Parathyroid adenoma (tissue), 2 donors: Measurements from ENCODE around the gene SLC66A3.
A peak's percentile ranks its signal among the peaks of the same experiment; 100 is the strongest.

Experiments
- H2AFZ ChIP-seq: fragments of 300-600 bp; sonication (generic); one replicate; pipeline ENCODE4 v1.7.0; 2017; ENCODE audit warnings: antibody characterized with exemption, mild to moderate bottlenecking
- H3K27ac ChIP-seq: fragments of 300-600 bp; sonication (generic); one replicate; pipeline ENCODE4 v1.7.0; 2017
- H3K27me3 ChIP-seq: fragments of 300-600 bp; sonication (generic); one replicate; pipeline ENCODE4 v1.7.0; 2017; ENCODE audit warnings: low read length; ENCODE audit not compliant: control insufficient read depth, insufficient read depth
- H3K36me3 ChIP-seq: fragments of 300-600 bp; sonication (generic); one replicate; pipeline ENCODE4 v1.7.0; 2017; ENCODE audit warnings: low read length; ENCODE audit not compliant: control insufficient read depth, insufficient read depth
- H3K4me1 ChIP-seq: fragments of 300-600 bp; sonication (generic); one replicate; pipeline ENCODE4 v1.7.0; 2017; ENCODE audit warnings: control low read depth
- H3K4me2 ChIP-seq: fragments of 300-600 bp; sonication (generic); one replicate; pipeline ENCODE4 v1.7.0; 2017; ENCODE audit warnings: low read length
- H3K4me3 ChIP-seq: fragments of 300-600 bp; sonication (generic); one replicate; pipeline ENCODE4 v1.7.0; 2017; ENCODE audit warnings: low read depth, low read length
- H3K79me2 ChIP-seq: fragments of 300-600 bp; sonication (generic); one replicate; pipeline ENCODE4 v1.7.0; 2017; ENCODE audit warnings: control low read depth
- H3K9ac ChIP-seq: fragments of 300-600 bp; sonication (generic); one replicate; pipeline ENCODE4 v1.7.0; 2017; ENCODE audit warnings: mild to moderate bottlenecking
- H3K9me3 ChIP-seq: fragments of 300-600 bp; sonication (generic); one replicate; pipeline ENCODE4 v1.7.0; 2017; ENCODE audit warnings: low read length; ENCODE audit not compliant: control insufficient read depth
- TF ChIP-seq, protein P1 (sequence below): fragments of 300-600 bp; sonication (generic); IDR thresholded peaks from one replicate; pipeline ENCODE4 v1.7.0; 2017; ENCODE audit warnings: antibody characterized with exemption, mild to moderate bottlenecking
- donor health status: primary hyperparathyroidism.

The SLC66A3 gene

DNA sequence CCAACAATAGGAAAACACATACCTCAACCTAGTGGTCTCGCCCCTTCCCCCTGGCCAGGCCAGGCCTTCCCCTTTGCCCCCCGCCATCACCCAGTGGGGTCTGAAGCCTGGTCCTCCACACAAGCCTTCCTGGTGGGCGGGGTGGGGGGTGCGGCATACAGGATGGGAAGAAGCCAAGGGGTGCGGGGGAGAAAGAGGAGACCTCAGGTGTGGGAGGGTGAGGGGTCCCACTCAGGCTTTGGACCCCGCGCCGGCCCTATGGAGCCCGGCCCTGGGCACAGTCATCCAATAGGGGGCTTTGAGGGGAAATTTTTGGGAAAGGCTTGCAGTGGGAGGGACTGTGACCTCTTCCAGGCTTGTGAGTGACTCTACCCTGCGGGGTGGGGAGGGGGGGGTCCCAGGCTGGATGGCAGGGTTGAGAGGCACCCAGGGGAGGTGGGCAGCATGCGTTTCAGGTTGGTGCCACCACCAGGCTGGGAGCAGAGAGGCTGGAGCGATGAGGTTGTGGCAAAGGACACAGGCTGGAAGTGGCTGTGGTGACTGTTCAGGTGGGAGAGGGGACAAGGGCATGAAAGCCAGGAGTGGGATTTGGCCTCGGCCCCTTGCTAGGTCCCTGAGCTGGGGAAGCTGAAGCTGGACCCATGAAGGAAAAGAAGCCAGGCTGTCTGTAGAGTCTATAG, 1.3 kb downstream of the SLC66A3 start:
- Histone ChIP-seq H3K4me2 (peak overlapping the region; percentile 87), H3K9ac (no peak overlapping the region), H3K9me3 (no peaks in the 10 kb centered on the region), H3K36me3 (no peaks in the 10 kb centered on the region), H3K27ac (no peak overlapping the region), H2AFZ (no peak overlapping the region), H3K4me3 (peak overlapping the region; percentile 76), H3K4me1 (peaks cover 5% of the 10 kb centered on the region), H3K79me2 (no peaks in the 10 kb centered on the region), H3K27me3 (no peaks in the 10 kb centered on the region)
- TF ChIP-seq, protein P1, sequence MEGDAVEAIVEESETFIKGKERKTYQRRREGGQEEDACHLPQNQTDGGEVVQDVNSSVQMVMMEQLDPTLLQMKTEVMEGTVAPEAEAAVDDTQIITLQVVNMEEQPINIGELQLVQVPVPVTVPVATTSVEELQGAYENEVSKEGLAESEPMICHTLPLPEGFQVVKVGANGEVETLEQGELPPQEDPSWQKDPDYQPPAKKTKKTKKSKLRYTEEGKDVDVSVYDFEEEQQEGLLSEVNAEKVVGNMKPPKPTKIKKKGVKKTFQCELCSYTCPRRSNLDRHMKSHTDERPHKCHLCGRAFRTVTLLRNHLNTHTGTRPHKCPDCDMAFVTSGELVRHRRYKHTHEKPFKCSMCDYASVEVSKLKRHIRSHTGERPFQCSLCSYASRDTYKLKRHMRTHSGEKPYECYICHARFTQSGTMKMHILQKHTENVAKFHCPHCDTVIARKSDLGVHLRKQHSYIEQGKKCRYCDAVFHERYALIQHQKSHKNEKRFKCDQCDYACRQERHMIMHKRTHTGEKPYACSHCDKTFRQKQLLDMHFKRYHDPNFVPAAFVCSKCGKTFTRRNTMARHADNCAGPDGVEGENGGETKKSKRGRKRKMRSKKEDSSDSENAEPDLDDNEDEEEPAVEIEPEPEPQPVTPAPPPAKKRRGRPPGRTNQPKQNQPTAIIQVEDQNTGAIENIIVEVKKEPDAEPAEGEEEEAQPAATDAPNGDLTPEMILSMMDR = no peak

DNA sequence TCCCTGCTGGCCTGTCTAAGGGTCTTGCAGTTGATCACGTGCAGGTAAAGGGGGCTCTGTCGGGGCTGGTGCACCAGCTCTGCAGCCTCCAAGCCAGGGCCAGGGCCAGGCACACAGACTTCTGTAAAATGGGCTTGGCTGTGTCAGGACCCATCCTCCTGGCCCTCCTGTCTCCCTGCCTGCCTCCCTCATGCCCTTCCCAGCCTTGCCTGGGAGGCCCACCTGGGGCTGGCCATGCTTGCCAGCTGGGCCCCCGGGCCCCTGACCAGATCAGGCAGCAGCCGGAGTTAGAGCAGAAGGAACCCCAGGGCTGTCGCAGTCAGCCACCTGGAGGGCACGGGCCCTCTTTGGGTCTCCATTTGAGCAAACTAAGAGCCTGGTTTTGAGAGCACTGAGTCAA, 2.0 kb downstream of the SLC66A3 start:
- Histone ChIP-seq H3K79me2 (no peaks in the 10 kb centered on the region), H3K9ac (no peak overlapping the region), H3K4me2 (no peak overlapping the region), H2AFZ (no peak overlapping the region), H3K36me3 (no peaks in the 10 kb centered on the region), H3K9me3 (no peaks in the 10 kb centered on the region), H3K4me3 (no peak overlapping the region), H3K4me1 (peaks cover 5% of the 10 kb centered on the region), H3K27me3 (no peaks in the 10 kb centered on the region), H3K27ac (no peak overlapping the region)
- TF ChIP-seq, protein P1 = no peak

DNA sequence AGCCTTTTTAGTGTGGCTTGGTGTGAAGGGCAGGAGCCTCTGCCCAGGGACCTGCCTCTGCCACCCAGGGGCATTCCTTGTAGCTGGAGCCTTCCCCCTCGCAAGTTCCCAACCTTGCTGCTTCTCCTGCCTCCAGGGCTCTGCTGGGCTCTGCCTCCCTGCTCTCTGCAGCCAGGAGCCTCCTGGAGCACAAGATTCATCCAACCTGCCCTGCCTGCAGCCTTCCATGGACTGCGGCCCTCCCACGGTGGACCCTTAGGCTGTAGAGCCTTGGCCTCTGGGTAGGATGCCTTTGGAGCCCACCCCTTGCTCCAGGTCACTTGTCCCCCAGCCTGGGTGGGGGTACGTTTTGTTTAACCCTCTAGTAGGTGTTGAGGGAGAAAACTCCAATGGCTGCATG, 2.5 kb downstream of the SLC66A3 start:
- TF ChIP-seq, protein P1 = no peak
- Histone ChIP-seq H3K9me3 (no peaks in the 10 kb centered on the region), H3K36me3 (no peaks in the 10 kb centered on the region), H2AFZ (no peak overlapping the region), H3K4me2 (no peak overlapping the region), H3K9ac (no peak overlapping the region), H3K27ac (no peak overlapping the region), H3K4me3 (no peak overlapping the region), H3K79me2 (no peaks in the 10 kb centered on the region), H3K27me3 (no peaks in the 10 kb centered on the region), H3K4me1 (peaks cover 5% of the 10 kb centered on the region)

DNA sequence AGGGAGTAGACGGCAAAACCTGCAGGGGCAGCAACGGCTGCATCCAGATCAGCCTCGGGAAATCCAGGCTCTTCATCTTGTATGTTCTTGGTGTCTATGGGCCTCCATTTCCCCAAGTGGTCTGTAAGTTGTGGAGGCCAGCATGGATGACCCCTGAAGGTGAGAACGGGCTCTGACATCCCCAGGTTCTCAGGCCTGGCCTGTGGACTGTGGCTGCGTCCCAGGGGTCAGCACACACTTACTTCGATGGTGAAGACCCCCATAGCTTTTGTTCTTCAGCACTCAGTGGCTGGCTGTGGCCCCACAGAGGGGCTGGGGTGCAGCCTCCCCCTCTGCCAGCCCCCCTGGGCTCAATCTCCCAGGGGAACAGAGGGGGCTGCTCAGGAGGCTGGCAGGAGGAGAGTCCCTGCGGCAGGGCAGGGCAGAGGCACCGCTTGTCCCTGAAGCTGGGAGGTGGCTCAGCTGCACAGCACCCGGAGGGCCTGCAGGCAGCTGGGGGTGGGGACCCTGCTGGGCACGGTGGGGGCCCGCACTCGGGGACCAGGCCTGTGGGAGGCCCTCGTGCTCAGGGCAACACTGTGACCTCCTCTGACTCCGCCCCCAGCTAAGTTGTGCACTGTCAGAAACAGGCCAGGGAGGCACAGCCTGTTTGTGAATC, 3.8 kb downstream of the SLC66A3 start:
- H3K36me3 ChIP-seq = no peaks in the 10 kb centered on the region
- H2AFZ ChIP-seq = no peak overlapping the region
- H3K79me2 ChIP-seq = no peaks in the 10 kb centered on the region
- peaks cover 5% of the 10 kb centered on the region for H3K4me1 ChIP-seq
- no peak overlapping the region for H3K27ac ChIP-seq
- H3K27me3 ChIP-seq = no peaks in the 10 kb centered on the region
- H3K4me3 ChIP-seq = no peak overlapping the region
- TF ChIP-seq, protein P1 = no peak
- no peaks in the 10 kb centered on the region for H3K9me3 ChIP-seq
- H3K4me2 ChIP-seq = no peak overlapping the region
- H3K9ac ChIP-seq = no peak overlapping the region
